Right hindlimb (tissue), 1 donor: ENCODE data around the gene PCDHB11.
"Not testable (repeated sequence)": the region's sequence is repeated elsewhere in the genome, so short reads cannot be mapped to it uniquely, and the experiment has no call there.

ENCODE experiments used
- DNase-seq: peaks from one replicate; pipeline ENCODE4 v3.0.0-alpha.2; 2018

Gene PCDHB11

DNA sequence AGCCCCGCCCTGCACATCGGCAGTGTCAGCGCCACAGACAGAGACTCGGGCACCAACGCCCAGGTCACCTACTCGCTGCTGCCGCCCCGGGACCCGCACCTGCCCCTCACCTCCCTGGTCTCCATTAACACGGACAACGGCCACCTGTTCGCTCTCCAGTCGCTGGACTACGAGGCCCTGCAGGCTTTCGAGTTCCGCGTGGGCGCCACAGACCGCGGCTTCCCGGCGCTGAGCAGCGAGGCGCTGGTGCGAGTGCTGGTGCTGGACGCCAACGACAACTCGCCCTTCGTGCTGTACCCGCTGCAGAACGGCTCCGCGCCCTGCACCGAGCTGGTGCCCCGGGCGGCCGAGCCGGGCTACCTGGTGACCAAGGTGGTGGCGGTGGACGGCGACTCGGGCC lies 47.5 kb downstream of the PCDHB11 start:
- not testable (repeated sequence) for DNase-seq

DNA sequence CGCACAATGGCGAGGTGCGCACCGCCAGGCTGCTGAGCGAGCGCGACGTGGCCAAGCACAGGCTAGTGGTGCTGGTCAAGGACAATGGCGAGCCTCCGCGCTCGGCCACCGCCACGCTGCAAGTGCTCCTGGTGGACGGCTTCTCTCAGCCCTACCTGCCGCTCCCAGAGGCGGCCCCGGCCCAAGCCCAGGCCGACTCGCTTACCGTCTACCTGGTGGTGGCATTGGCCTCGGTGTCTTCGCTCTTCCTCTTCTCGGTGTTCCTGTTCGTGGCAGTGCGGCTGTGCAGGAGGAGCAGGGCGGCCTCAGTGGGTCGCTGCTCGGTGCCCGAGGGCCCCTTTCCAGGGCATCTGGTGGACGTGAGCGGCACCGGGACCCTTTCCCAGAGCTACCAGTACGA lies 48.0 kb downstream of the PCDHB11 start:
- not testable (repeated sequence) for DNase-seq

DNA sequence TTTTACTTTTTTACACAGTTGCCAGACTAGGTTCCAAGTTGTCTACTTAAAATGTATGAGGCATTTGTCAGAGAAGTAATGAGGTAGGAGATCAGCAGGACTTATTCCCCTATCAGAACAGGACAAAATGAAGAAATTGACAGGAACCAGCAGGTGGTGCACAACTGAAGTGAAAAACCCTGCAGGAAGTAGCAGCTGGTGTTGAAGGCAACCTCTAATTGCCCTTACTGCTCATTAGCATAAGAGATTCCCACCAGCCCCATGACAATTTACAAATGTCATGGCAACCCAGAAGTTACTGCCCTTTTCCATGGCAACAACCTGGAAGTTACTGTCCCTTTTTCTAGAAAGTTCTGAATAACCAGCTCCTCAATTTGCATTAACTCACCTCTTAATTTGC lies 51.1 kb downstream of the PCDHB11 start:
- DNase-seq: no peak
